Colonic mucosa (tissue), 4 donors: Measurements from ENCODE around the gene AKT3. TPM values are rescaled to one million over a fixed set of nuclear protein-coding genes. Genes with fewer than 3 reads are reported as not detected.

ENCODE experiments used
- DNase-seq: peaks from one replicate; pipeline ENCODE4 v3.0.0-alpha.2; 2020
- H3K27ac ChIP-seq: fragments of 200-600 bp; one replicate; pipeline ENCODE4 v1.8.0; 2021
- H3K27me3 ChIP-seq: fragments of 200-600 bp; one replicate; pipeline ENCODE4 v1.8.0; 2021
- H3K36me3 ChIP-seq: fragments of 200-600 bp; one replicate; pipeline ENCODE4 v1.8.0; 2021
- H3K4me1 ChIP-seq: fragments of 200-600 bp; one replicate; pipeline ENCODE4 v1.8.0; 2021; ENCODE audit warnings: mild to moderate bottlenecking
- H3K4me3 ChIP-seq: fragments of 200-600 bp; one replicate; pipeline ENCODE4 v1.8.0; 2021
- H3K9ac ChIP-seq, 2 donors: one replicate each; pipeline ENCODE4 v1.7.0; 2013; ENCODE audit warnings: control low read depth in 2 of 2, low read depth in 2 of 2, low read length in 2 of 2
- H3K9me3 ChIP-seq: fragments of 200-600 bp; one replicate; pipeline ENCODE4 v1.8.0; 2021
- intact Hi-C: fragments of 100-400 bp; cut with DNase I; formaldehyde crosslinking; loops from one replicate; pipeline ENCODE4 v1.14.1; 2022
- total RNA-seq, 2 donors: library from RNA; stranded (reverse); fragmentation: NEBNext Ultra II Directional in 1 of 2; extraction: Animal tissue kit (Norgen Biotek cat#: 25700) in 1 of 2; gene quantifications; one replicate each; pipeline ENCODE4 v1.2.1, GENCODE V29; 2021
- TF ChIP-seq, protein P1 (sequence below): fragments of 200-600 bp; IDR thresholded peaks from one replicate; pipeline ENCODE4 v1.8.0; 2022; ENCODE audit warnings: antibody characterized with exemption, mild to moderate bottlenecking
- donor health status: healthy.
- donor health status: DM: no; HTN: no; CAD: no.
- donor health status: DM: no; HTN: no; CAD: no.

AKT3 gene
- total RNA-seq, 2 donors from 2014 or later, result 6.0 to 21.3 TPM

DNA sequence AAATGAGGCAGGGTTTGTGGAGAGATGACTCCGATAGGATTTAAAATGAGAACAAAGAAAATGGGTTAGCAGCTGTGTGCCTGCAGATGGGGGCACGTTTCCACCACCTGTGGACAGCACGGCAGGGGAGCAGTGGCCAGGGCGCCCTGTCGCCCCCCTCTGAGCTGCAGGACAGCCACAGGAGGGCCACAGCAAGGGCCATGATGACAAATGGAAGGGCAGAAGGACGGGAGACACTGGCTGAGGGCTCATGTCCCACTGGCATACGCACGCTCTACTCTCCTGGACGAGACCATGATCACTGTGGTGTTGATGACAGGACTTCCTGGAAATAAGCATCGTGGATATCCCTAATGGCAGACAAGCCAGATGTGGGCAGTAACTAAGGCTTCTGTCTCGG is 353.2 kb downstream of the AKT3 start:
- H3K27ac ChIP-seq, result no peak overlapping the region
- intact Hi-C loops, result no loop called here
- peak; percentile 14 for DNase-seq

DNA sequence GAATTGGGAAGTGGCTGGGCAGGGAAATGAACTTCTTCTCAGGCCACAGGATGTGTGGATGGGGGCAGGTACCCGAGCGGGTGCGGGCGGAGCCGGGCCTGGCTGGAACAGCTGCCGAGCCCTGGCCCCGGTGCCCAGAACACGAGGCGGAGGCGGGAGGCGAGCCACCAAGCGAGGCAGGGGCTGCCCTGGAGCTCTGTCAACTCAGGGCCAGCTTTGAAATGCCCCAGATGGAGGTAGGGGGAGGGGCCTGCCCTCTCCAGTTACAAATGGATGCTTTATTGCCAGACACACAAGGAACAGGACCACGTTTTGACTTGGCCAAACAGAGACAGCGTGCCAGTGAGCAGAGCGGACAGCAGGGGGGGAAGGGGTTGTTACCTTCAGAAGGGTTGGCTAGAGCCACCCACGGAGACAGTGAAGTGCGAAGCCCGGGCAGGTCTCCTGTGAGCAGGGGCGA is 353.8 kb downstream of the AKT3 start:
- intact Hi-C loops, result no loop called here

More for the DNA sequence above, 353.2 kb downstream of the AKT3 start:
- Histone ChIP-seq H3K4me3 (no peak overlapping the region), H3K9ac (no peak overlapping the region), H3K9me3 (no peaks in the 10 kb centered on the region), H3K36me3 (no peaks in the 10 kb centered on the region), H3K27me3 (no peaks in the 10 kb centered on the region), H3K4me1 (no peaks in the 10 kb centered on the region)
- TF ChIP-seq, protein P1, sequence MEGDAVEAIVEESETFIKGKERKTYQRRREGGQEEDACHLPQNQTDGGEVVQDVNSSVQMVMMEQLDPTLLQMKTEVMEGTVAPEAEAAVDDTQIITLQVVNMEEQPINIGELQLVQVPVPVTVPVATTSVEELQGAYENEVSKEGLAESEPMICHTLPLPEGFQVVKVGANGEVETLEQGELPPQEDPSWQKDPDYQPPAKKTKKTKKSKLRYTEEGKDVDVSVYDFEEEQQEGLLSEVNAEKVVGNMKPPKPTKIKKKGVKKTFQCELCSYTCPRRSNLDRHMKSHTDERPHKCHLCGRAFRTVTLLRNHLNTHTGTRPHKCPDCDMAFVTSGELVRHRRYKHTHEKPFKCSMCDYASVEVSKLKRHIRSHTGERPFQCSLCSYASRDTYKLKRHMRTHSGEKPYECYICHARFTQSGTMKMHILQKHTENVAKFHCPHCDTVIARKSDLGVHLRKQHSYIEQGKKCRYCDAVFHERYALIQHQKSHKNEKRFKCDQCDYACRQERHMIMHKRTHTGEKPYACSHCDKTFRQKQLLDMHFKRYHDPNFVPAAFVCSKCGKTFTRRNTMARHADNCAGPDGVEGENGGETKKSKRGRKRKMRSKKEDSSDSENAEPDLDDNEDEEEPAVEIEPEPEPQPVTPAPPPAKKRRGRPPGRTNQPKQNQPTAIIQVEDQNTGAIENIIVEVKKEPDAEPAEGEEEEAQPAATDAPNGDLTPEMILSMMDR, result no peak

DNA sequence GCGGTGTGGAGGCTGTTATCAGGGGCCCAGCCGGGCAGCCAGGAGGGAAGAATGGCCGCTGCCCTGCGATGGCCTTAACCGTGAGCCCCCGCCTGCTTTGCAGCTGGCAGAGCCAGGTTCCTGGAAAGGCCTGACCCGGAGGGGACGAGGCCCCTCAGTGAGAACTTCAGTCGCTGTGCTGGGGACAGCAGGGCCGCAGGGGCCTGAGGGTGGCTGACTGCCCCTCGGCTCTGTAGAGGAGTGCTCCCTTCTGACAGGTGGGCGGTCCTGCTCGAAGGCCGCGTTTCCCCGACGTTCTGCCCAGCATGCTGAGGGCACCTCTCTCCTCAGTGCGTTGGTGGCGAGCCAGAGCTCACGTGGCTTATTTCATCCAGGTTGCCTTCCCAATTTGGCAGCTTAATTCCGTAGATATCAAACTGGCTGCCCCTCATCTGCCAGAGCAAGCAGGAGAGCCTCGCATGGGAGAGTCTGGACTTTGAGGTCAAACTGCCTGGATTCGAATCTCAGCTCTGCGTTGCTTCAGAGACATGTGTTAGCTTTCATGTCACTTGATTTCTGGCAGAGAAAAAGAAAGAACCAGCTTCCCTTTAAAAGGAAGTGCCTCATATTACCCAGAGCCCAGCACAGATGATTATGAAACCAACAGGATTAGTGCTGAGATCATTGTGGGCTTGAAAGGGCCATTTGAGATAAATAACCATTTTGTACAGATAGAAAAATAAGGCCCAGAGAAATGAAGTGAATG is 354.4 kb downstream of the AKT3 start:
- Histone ChIP-seq H3K27ac (peak overlapping the region; percentile 28), H3K9me3 (no peaks in the 10 kb centered on the region), H3K36me3 (no peaks in the 10 kb centered on the region), H3K9ac (peak overlapping the region in 1 of 2 donors; percentile 37), H3K4me3 (no peak overlapping the region), H3K27me3 (no peaks in the 10 kb centered on the region), H3K4me1 (no peaks in the 10 kb centered on the region)
- DNase-seq, result no peak
- intact Hi-C loops, result no loop called here
- TF ChIP-seq, protein P1, result no peak

More for the DNA sequence above, 353.8 kb downstream of the AKT3 start:
- DNase-seq, result peak; percentile 18
- Histone ChIP-seq H3K27ac (peak overlapping the region; percentile 28), H3K27me3 (no peaks in the 10 kb centered on the region), H3K9me3 (no peaks in the 10 kb centered on the region), H3K4me1 (no peaks in the 10 kb centered on the region), H3K4me3 (no peak overlapping the region), H3K36me3 (no peaks in the 10 kb centered on the region), H3K9ac (no peak overlapping the region)
- TF ChIP-seq, protein P1, result no peak

DNA sequence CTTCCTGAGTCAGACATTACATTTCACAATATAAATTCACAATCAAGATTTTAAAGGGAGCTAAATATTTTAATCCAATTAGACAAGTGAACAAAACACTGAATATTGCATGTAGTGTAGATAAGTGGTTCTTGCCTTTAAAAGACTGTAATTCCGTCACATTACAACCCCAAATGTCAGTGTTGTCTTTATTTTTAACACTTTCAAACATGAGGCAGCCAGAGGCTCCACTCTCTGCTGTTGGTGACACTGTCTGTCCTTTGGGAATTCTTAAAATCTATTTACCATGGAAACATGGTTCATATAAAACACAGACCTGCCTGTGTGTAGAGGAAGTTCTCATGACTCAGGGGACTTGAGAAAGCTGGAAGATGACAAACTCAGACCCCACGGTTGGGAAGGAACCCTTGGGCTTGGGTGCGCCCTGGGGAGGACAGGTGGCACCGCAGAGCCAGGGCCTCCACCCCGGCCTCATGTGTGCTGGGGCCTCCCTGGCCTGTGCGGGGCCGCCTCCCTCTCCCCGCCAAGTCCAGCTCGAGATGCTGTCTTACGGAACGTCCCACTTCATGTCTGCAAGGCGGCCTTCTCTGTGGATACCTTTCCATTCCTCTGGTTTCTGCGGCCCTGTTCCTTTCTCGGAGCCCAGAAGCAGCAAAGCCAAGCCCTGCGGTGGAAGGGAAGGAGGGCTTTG is 355.2 kb downstream of the AKT3 start:
- Histone ChIP-seq H3K9ac (no peak overlapping the region), H3K27me3 (no peaks in the 10 kb centered on the region), H3K9me3 (no peaks in the 10 kb centered on the region), H3K27ac (no peak overlapping the region), H3K36me3 (no peaks in the 10 kb centered on the region), H3K4me1 (no peaks in the 10 kb centered on the region), H3K4me3 (no peak overlapping the region)
- TF ChIP-seq, protein P1, result no peak
- no peak for DNase-seq
- intact Hi-C loops, result no loop called here

DNA sequence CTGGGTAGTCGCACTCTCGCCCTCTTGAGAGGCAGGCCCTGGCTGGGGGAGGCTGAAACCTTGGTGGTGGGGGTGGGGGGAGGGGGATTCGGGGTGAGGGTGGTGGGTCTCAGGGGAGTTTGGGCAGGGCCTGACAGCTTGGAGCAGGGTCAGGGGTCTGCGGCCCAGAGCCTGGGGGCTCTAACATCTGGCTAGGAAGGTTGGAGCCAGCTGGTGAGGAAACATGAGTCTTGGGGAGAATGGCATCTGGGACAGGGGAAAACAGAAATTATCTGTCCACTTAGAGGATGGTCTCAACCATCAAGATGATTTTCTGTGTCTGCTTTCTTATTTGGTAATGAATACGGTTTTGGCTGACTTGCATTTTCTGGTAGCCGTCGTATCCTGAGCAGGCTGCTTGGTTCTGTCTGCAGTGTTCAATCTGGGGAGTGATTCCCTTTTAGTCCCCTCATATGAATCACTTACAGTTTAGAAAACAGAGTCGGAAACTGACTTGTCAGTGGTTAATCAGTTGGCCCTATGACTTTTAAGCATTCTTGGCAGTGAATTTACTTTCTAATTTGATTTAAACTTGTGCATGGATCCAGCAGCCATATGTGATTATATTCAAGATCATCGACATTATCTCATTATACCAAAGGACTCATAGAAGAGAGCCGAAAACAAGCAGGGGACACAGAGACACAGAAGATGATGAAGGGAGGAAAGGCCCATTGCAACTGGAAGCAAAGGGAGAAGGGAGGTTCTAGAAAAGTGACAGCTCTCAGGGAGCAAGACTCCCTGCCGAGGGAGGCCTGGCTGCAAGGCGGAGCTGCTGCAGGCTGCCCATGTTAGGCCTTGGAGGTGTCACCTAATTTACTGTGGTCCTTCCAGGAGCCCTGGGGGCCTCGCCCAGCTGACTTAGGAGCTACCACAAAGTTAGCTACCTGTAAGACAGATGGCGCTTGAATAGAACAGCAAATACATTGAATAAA is 356.6 kb downstream of the AKT3 start:
- H3K9me3 ChIP-seq, result no peaks in the 10 kb centered on the region
- DNase-seq, result no peak
- no peaks in the 10 kb centered on the region for H3K27me3 ChIP-seq
- H3K27ac ChIP-seq, result no peak overlapping the region
- H3K36me3 ChIP-seq, result no peaks in the 10 kb centered on the region
- no peaks in the 10 kb centered on the region for H3K4me1 ChIP-seq
- no peak overlapping the region for H3K9ac ChIP-seq
- TF ChIP-seq, protein P1, result no peak
- no peak overlapping the region for H3K4me3 ChIP-seq
- intact Hi-C loops, result no loop called here
